ENCODE measurements around the gene PADI1. TPM values are rescaled to one million over a fixed set of nuclear protein-coding genes. Genes with fewer than 3 reads are reported as not detected.

The PADI1 gene
- total RNA-seq, 1 donor from 2014 or later = not detected

DNA sequence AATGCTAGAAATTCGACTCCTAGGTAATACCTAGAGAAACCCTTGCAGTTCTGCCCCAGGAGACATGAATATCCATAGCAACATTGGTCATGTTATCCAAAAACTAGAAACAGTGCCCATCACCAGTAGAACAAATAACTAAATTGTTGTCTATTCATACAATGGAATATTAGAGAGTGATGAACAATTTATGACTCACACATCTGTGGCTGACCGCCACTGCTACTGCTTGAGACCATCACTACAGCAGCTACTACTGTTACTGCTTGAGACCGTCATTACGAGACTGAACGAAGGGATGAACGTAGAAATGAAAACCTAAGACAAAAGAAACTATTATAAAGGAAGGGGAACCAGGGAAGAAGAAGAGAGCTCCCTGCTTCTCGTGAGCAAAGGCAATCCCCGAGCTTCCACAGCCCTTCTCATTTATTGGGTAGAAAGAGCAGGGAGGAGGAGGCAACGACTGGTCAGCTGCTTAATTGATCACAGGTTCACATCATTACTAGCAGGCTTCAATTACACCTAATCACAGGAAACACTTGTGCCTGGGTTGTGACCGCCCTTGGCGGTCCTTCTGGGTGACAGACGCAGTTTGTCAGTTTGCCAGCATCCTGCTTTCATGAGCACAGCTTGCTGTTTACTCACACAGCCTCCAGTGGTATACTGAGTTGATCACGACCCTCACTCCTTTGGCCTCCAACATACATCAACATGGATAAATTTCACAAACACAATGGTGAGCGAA, 88.9 kb downstream of the PADI1 start:
- no peak for FAIRE-seq
- no peak overlapping the region for H2AFZ ChIP-seq (ENCODE audit: low read depth, low read length)
- H3K4me3 Mint-ChIP-seq (ENCODE audit: unreplicated experiment) = no peak overlapping the region
- H3K36me3 Mint-ChIP-seq (ENCODE audit: low read depth, unreplicated experiment) = no peaks in the 10 kb centered on the region
- peaks cover 8% of the 10 kb centered on the region for H3K4me1 ChIP-seq (ENCODE audit: insufficient read depth, low read length)
- no peaks in the 10 kb centered on the region for H4K20me1 ChIP-seq (ENCODE audit: insufficient read depth, low read length)
- no peaks in the 10 kb centered on the region for H3K9me3 ChIP-seq (ENCODE audit: insufficient read depth, low read depth, low read length)
- H3K9me3 Mint-ChIP-seq (ENCODE audit: unreplicated experiment) = peaks cover 2% of the 10 kb centered on the region
- H3K27me3 Mint-ChIP-seq (ENCODE audit: low read depth, unreplicated experiment) = peaks cover 33% of the 10 kb centered on the region
- H3K79me2 ChIP-seq (ENCODE audit: insufficient read depth, low read length) = no peaks in the 10 kb centered on the region
- no peak for TF ChIP-seq EZH2 (IDR thresholded peaks at IDR 0.05; ENCODE audit: insufficient read depth, low read length)
- TF ChIP-seq, protein P1, sequence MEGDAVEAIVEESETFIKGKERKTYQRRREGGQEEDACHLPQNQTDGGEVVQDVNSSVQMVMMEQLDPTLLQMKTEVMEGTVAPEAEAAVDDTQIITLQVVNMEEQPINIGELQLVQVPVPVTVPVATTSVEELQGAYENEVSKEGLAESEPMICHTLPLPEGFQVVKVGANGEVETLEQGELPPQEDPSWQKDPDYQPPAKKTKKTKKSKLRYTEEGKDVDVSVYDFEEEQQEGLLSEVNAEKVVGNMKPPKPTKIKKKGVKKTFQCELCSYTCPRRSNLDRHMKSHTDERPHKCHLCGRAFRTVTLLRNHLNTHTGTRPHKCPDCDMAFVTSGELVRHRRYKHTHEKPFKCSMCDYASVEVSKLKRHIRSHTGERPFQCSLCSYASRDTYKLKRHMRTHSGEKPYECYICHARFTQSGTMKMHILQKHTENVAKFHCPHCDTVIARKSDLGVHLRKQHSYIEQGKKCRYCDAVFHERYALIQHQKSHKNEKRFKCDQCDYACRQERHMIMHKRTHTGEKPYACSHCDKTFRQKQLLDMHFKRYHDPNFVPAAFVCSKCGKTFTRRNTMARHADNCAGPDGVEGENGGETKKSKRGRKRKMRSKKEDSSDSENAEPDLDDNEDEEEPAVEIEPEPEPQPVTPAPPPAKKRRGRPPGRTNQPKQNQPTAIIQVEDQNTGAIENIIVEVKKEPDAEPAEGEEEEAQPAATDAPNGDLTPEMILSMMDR (IDR thresholded peaks at IDR 0.05; ENCODE audit: insufficient read depth, low read depth, low read length) = no peak
- H3K36me3 ChIP-seq (ENCODE audit: insufficient read depth, low read length) = no peaks in the 10 kb centered on the region
- no peak overlapping the region for H3K4me3 ChIP-seq (ENCODE audit: insufficient read depth, low read depth, low read length)
- H3K4me1 Mint-ChIP-seq (ENCODE audit: low read depth, unreplicated experiment) = peaks cover 5% of the 10 kb centered on the region
- no peak for DNase-seq (ENCODE audit: low read depth)
- H3K27ac ChIP-seq (ENCODE audit: low read depth, low read length) = no peak overlapping the region
- peaks cover 5% of the 10 kb centered on the region for H3K27me3 ChIP-seq (ENCODE audit: insufficient read depth, low read length)
- no peak overlapping the region for H3K9ac ChIP-seq (ENCODE audit: low read length)
- H3K27ac Mint-ChIP-seq (ENCODE audit: unreplicated experiment) = no peak overlapping the region
- H3K4me2 ChIP-seq (ENCODE audit: low read length) = no peak overlapping the region

- peaks cover 5% of the 10 kb centered on the region for H3K27me3 ChIP-seq (ENCODE audit: insufficient read depth, low read length)
- no peaks in the 10 kb centered on the region for H3K4me1 ChIP-seq (ENCODE audit: insufficient read depth, low read length)
- Mint-ChIP-seq H3K4me1 (ENCODE audit: low read depth, unreplicated experiment) (no peaks in the 10 kb centered on the region), H3K27ac (ENCODE audit: unreplicated experiment) (no peak overlapping the region), H3K27me3 (ENCODE audit: low read depth, unreplicated experiment) (peaks cover 31% of the 10 kb centered on the region), H3K36me3 (ENCODE audit: low read depth, unreplicated experiment) (no peaks in the 10 kb centered on the region), H3K9me3 (ENCODE audit: unreplicated experiment) (peaks cover 3% of the 10 kb centered on the region), H3K4me3 (ENCODE audit: unreplicated experiment) (no peak overlapping the region)
- H3K9me3 ChIP-seq (ENCODE audit: insufficient read depth, low read depth, low read length) = no peaks in the 10 kb centered on the region
- no peak overlapping the region for H3K9ac ChIP-seq (ENCODE audit: low read length)
- H3K4me2 ChIP-seq (ENCODE audit: low read length) = no peak overlapping the region
- no peak for TF ChIP-seq EZH2 (IDR thresholded peaks at IDR 0.05; ENCODE audit: insufficient read depth, low read length)
- TF ChIP-seq, protein P1 (IDR thresholded peaks at IDR 0.05; ENCODE audit: insufficient read depth, low read depth, low read length) = no peak
- no peaks in the 10 kb centered on the region for H4K20me1 ChIP-seq (ENCODE audit: insufficient read depth, low read length)
- H3K36me3 ChIP-seq (ENCODE audit: insufficient read depth, low read length) = no peaks in the 10 kb centered on the region
- no peaks in the 10 kb centered on the region for H3K79me2 ChIP-seq (ENCODE audit: insufficient read depth, low read length)
- H3K27ac ChIP-seq (ENCODE audit: low read depth, low read length) = no peak overlapping the region
- DNase-seq (ENCODE audit: low read depth) (no peak), FAIRE-seq (no peak)
- H3K4me3 ChIP-seq (ENCODE audit: insufficient read depth, low read depth, low read length) = no peak overlapping the region
- no peak overlapping the region for H2AFZ ChIP-seq (ENCODE audit: low read depth, low read length)
Measured at GRCh38 chr1:17295292-17295691, 90.4 kb downstream of the PADI1 start.

Small RNA genes lying within 50 kb of the gene (microRNA-seq; reads per million reads assigned to microRNA genes)
- gene MIR3972 = not detected

Other genes with a start within 250 kb of the PADI1 start
- gene MFAP2, start 224.5 kb upstream of the PADI1 start, total RNA-seq = 121 and 132 TPM in 2 replicates
- gene ATP13A2, start 193.2 kb upstream of the PADI1 start, total RNA-seq = 67.8 and 76.5 TPM in 2 replicates
- gene SDHB, start 151.1 kb upstream of the PADI1 start, total RNA-seq = 83.0 and 84.9 TPM in 2 replicates
- 0.43 and 0.48 TPM in 2 replicates for gene PADI2, start 85.7 kb upstream of the PADI1 start, total RNA-seq
- gene PADI3, start 44.0 kb downstream of the PADI1 start, total RNA-seq = 0.09 TPM in 1 of 2 replicates, not detected in the other
- gene PADI4, start 103.1 kb downstream of the PADI1 start, total RNA-seq = not detected in 2 replicates
- not detected in 2 replicates for gene PADI6, start 167.1 kb downstream of the PADI1 start, total RNA-seq
- 97.4 and 103 TPM in 2 replicates for gene RCC2, start 234.5 kb downstream of the PADI1 start, total RNA-seq